Activated naive CD8-positive, alpha-beta T cell treated with anti-CD3 and anti-CD28 coated beads, Interleukin-2, amount 50 U/mL, for 24 hours (primary cell): ENCODE measurements around the gene CTTNBP2NL.
"Not testable (repeated sequence)": the region's sequence is repeated elsewhere in the genome, so short reads cannot be mapped to it uniquely, and the experiment has no call there.

Experiments
- ATAC-seq: fragments of 150-1000 bp; cut with Tn5 transposase; one replicate; pipeline ENCODE4 v1.10.0; 2021
- DNase-seq: peaks from one replicate; pipeline ENCODE4 v3.0.0; 2021
- H3K27ac Mint-ChIP-seq: one replicate; pipeline ENCODE4 v1.8.0; 2021; ENCODE audit warnings: mild to moderate bottlenecking, mixed read lengths
- H3K27me3 Mint-ChIP-seq: one replicate; pipeline ENCODE4 v1.8.0; 2021; ENCODE audit warnings: mixed read lengths
- H3K36me3 Mint-ChIP-seq: one replicate; pipeline ENCODE4 v1.8.0; 2021; ENCODE audit warnings: low read depth, mixed read lengths
- H3K4me1 Mint-ChIP-seq: one replicate; pipeline ENCODE4 v1.8.0; 2021; ENCODE audit warnings: mixed read lengths
- H3K4me3 Mint-ChIP-seq: one replicate; pipeline ENCODE4 v1.8.0; 2021; ENCODE audit warnings: mild to moderate bottlenecking, moderate library complexity, mixed read lengths
- H3K9me3 Mint-ChIP-seq: one replicate; pipeline ENCODE4 v1.8.0; 2021; ENCODE audit warnings: mixed read lengths

The CTTNBP2NL gene

DNA sequence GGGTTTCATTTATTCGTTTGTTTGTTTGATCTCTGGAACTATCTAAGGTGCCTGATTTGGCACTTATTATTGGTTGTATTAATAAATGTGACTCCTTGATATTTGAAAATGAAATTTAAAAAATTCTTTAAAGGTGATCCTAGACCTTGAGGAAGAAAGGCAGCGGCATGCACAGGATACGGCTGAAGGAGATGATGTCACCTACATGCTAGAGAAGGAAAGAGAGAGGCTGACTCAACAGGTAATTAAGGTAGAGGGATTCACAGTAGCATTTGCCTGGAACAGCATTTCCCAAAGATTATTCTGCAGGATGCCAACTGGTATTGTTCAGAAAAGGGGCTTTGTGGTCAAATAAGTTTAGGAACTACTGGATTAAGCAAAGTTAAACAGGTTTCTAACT is 58.3 kb downstream of the CTTNBP2NL start:
- Mint-ChIP-seq H3K36me3 (no peaks in the 10 kb centered on the region), H3K27ac (no peak overlapping the region), H3K27me3 (peaks cover 6% of the 10 kb centered on the region), H3K4me1 (no peaks in the 10 kb centered on the region), H3K4me3 (no peak overlapping the region), H3K9me3 (no peaks in the 10 kb centered on the region)
- ATAC-seq (no peak), DNase-seq (no peak)

DNA sequence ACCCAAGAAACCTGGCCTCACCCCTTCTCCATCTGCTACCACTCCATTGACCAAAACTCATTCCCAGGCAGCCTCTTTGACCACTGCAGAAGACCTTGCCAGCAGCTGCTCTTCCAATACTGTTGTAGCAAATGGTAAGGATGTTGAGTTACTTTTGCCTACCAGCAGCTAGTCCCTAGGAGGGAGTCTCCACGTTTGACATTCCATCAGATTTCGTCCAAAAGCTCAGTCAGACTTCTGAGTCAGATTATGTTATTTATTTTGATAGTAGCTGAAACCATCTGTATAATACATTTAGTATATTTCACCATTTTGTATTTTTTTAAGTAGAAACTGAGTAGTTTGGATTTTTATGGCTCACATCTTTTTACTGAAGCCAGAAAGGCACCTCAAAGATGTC is 61.2 kb downstream of the CTTNBP2NL start:
- H3K27me3 Mint-ChIP-seq, result peaks cover 6% of the 10 kb centered on the region
- H3K36me3 Mint-ChIP-seq, result no peaks in the 10 kb centered on the region
- H3K4me1 Mint-ChIP-seq, result no peaks in the 10 kb centered on the region
- H3K9me3 Mint-ChIP-seq, result no peaks in the 10 kb centered on the region
- DNase-seq, result no peak
- no peak for ATAC-seq
- H3K4me3 Mint-ChIP-seq, result no peak overlapping the region
- no peak overlapping the region for H3K27ac Mint-ChIP-seq

DNA sequence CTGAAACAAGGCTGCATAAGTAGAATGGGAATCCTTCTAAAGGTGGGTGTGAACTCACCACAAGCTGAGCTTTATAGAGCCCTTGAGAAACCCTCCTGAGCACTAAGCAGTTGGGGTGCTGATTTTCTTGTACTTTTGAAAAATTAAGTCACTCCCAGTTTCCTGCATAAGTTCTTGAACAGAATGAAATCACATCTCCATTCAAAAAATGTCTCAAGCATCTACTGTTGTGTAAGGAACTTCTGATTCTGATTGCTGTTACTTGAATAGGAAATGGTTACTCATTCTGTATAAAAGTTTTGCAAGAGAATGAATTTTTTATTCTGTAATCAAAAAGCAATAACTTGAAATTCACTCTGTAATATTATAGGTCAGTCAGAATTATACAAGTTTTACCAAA is 61.9 kb downstream of the CTTNBP2NL start:
- no peaks in the 10 kb centered on the region for H3K36me3 Mint-ChIP-seq
- DNase-seq, result no peak
- no peak for ATAC-seq
- H3K4me1 Mint-ChIP-seq, result no peaks in the 10 kb centered on the region
- no peak overlapping the region for H3K4me3 Mint-ChIP-seq
- H3K27me3 Mint-ChIP-seq, result peaks cover 6% of the 10 kb centered on the region
- no peak overlapping the region for H3K27ac Mint-ChIP-seq
- H3K9me3 Mint-ChIP-seq, result no peaks in the 10 kb centered on the region

DNA sequence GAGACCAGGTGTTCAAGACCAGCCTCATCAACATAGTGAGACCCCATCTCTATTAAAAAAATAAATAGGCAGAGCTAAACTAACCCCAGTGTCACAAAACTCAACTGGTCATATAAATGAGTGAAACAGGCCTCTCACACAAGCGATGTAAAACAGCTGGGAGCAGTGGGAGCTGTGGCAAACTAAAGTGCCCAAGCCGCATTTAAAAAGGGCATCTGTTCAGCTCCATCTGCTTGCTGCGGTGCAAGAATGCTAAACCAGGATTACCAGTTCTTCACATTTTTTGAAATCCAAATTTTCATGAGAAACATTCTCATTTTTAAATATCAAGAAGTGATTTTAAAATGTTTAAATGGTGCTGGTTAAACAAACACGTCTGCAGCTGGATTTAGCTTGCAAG is 62.7 kb downstream of the CTTNBP2NL start:
- ATAC-seq, result no peak
- no peak for DNase-seq
- peaks cover 5% of the 10 kb centered on the region for H3K27me3 Mint-ChIP-seq

DNA sequence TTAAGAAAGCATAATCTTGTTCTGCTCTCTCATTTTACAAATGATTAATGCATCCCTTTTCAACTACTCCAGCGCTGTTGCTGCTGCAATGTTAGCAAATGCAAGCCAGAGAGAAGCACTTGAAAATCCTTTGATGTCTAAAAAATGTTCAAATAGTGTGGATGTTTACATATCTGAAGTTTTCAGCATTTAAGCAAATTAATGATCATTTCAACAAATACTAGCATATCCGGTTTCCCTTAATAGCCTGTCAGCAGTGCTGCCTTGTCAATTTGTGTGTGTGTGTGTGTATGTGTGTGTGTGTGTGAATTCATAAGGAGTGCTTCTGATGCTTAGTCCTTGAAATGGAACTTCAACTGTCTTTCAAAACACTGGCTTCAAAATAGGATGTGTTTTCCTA is 64.6 kb downstream of the CTTNBP2NL start:
- Mint-ChIP-seq H3K4me1 (peaks cover 2% of the 10 kb centered on the region), H3K27me3 (peaks cover 3% of the 10 kb centered on the region), H3K36me3 (no peaks in the 10 kb centered on the region), H3K27ac (no peak overlapping the region), H3K4me3 (no peak overlapping the region), H3K9me3 (no peaks in the 10 kb centered on the region)
- ATAC-seq, result no peak
- no peak for DNase-seq

More for the DNA sequence above, 62.7 kb downstream of the CTTNBP2NL start:
- no peaks in the 10 kb centered on the region for H3K9me3 Mint-ChIP-seq
- H3K36me3 Mint-ChIP-seq, result no peaks in the 10 kb centered on the region
- no peaks in the 10 kb centered on the region for H3K4me1 Mint-ChIP-seq
- no peak overlapping the region for H3K4me3 Mint-ChIP-seq
- H3K27ac Mint-ChIP-seq, result no peak overlapping the region

DNA sequence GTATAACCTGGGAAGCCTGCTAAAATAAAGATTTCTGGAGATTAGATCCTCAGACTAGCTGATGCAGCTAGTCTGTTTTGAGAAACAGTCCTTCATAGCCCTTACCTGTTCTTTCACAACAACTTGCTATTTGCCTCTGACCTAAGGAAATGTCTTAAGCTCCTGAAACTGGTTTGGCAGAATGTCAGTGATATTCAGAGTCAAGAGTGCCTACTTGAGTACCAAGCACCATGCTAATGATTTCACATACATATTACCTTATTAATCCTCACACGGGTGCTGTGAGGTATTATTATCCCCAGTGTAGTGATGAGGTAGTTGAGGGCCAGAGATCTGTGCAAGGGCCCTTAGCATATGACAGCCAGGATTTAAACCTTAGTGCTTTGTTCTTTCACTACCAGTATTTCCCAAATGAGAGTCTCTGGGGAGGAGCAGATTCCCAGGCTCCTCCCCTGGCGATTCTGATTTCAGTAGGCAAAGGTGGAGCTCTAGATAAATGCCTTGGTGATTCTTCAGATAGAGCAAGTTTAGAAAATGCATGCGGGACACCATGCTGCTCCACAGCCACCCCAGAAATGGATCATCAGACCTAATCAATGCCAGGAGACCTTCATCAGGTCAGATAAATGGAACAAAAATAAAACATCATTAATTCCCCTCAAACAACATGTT is 65.3 kb downstream of the CTTNBP2NL start:
- Mint-ChIP-seq H3K27ac (no peak overlapping the region), H3K4me3 (no peak overlapping the region), H3K36me3 (no peaks in the 10 kb centered on the region), H3K4me1 (peaks cover 9% of the 10 kb centered on the region), H3K27me3 (peaks cover 7% of the 10 kb centered on the region), H3K9me3 (no peaks in the 10 kb centered on the region)
- ATAC-seq (no peak), DNase-seq (no peak)

DNA sequence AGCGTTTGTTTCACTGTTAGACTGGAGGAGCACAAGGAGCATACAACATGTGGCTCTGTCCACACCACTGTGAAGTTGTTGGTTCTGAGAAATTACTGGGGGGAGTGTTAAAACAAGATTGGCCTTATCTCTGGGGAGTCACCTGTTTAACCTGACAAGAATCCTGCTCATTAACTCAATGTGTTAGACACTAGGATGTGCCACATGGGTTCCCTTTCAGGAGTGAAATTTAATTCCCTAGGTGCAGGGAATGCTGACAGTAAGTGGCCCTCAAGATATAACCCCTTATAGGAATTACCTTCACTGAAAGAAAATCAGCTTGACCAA is 66.9 kb downstream of the CTTNBP2NL start:
- peaks cover 8% of the 10 kb centered on the region for H3K27me3 Mint-ChIP-seq
- no peak overlapping the region for H3K27ac Mint-ChIP-seq
- no peaks in the 10 kb centered on the region for H3K36me3 Mint-ChIP-seq
- H3K4me1 Mint-ChIP-seq, result peaks cover 17% of the 10 kb centered on the region
- H3K9me3 Mint-ChIP-seq, result no peaks in the 10 kb centered on the region
- DNase-seq (no peak), ATAC-seq (no peak)
- no peak overlapping the region for H3K4me3 Mint-ChIP-seq

DNA sequence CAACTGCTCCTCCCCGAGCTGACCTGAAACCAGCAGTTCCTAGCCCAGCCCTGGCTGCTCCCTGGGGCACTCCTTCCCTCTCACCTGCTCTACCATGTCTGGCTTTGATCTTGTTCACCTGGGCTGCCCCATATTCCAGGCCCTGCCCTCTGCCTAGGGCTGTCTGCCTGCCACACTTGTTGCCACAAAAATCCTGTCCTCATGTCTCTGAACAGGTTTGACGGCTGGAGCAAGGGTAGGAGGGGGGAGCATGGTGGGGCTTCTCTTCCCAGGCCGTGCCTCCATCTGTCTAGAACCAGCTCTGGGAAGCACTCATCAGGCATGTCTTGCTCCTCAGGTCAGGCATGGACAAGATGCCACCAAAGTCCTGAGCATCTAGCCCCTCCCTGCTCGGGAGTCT is 68.5 kb downstream of the CTTNBP2NL start:
- Mint-ChIP-seq H3K4me1 (peaks cover 17% of the 10 kb centered on the region), H3K27me3 (peaks cover 15% of the 10 kb centered on the region), H3K9me3 (no peaks in the 10 kb centered on the region), H3K27ac (no peak overlapping the region), H3K4me3 (no peak overlapping the region), H3K36me3 (no peaks in the 10 kb centered on the region)
- no peak for ATAC-seq
- no peak for DNase-seq

DNA sequence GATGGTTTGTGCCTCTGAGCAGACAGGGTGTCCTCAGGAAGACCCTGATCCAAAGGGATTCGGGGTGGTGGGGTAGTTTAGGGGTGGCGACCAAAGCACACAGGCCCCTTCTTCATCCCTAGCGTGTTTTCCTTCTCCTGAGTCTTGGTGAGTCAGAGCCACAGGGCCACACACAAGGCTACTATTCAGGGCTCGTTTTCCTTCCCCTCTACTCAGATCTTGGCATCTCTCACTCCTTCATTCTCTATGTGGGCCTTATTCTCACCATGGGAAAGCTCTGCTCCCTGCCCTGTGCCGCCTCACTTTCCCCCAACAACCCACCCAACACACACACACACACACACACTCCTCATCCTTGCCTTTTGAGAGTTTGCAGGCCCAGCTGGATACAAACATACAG is 69.1 kb downstream of the CTTNBP2NL start:
- Mint-ChIP-seq H3K27me3 (peaks cover 18% of the 10 kb centered on the region), H3K4me3 (no peak overlapping the region), H3K27ac (no peak overlapping the region), H3K9me3 (no peaks in the 10 kb centered on the region), H3K36me3 (no peaks in the 10 kb centered on the region), H3K4me1 (peaks cover 17% of the 10 kb centered on the region)
- ATAC-seq (no peak), DNase-seq (no peak)

DNA sequence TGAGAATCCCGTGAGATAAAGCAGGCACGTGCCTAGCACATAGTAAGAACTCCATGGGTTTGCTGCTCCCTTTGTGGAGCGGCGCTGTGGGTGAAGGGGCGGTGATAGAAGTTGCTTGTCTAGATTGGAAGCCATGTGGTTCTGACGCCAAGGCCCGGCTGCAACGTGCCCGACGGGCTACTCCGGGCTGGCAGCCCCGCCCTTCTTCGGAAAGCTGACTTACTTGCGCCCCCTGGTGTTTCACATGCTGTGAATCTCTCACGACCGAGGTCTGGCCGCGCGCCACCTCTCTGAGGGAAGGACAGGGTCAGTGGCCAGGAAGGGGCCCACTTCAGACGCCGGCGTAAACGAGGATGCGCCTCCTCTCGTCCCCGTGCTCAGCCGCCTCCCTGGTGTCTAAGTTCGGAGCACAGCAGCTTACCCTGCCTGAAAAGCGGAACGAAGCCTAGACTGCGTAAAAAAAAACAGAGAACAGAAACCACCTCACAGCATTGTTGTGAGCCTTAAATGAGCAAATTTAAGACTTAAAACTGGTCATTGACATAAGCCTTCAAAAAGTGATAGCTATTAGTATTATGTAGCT is 70.2 kb downstream of the CTTNBP2NL start:
- peak; percentile 92 for DNase-seq
- Mint-ChIP-seq H3K9me3 (no peaks in the 10 kb centered on the region), H3K27ac (peak overlapping the region; percentile 40), H3K27me3 (peaks cover 20% of the 10 kb centered on the region), H3K36me3 (no peaks in the 10 kb centered on the region), H3K4me3 (peak overlapping the region; percentile 73), H3K4me1 (peaks cover 17% of the 10 kb centered on the region)
- peak; percentile 86 for ATAC-seq

DNA sequence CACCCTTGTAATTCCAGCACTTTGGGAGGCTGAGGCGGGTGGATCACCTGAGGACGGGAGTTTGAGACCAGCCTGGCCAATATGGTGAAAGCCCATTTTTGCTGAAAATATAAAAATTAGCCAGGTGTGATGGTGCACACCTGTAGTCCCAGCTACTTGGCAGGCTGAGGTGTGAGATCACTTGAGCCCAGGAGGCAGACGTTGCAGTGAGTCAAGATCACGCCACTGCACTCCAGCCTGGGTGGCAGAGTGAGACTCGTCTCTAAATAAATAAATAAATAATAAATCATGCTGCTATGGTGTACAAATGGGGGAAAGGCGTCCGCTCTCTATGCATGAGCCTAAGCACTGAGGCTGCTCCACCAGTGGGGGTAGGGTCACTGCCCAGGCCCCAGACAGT is 74.3 kb downstream of the CTTNBP2NL start:
- not testable (repeated sequence) for H3K36me3 Mint-ChIP-seq, H3K9me3 Mint-ChIP-seq, H3K27ac Mint-ChIP-seq, ATAC-seq, DNase-seq, H3K4me3 Mint-ChIP-seq
- peaks cover 17% of the 10 kb centered on the region for H3K4me1 Mint-ChIP-seq
- H3K27me3 Mint-ChIP-seq, result peaks cover 48% of the 10 kb centered on the region

DNA sequence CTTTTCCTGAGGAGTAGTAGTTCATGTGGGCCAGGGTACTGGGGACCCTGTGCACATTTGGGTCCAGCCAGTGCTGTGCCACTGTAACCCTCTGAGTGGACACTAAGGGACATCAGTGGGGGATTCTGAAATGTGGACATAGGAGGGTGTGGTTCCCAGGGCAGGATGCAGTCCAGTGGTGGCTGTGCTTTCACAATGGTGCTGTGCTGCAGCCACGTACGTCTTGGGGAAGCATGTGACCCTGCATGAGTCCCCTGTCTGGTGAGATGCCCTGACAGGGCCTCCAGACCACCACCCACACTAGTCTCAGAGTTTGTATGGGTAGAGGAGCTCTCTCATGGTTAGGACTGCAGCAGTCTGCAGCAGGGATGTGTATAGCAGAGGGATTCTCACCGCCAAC is 75.0 kb downstream of the CTTNBP2NL start:
- Mint-ChIP-seq H3K4me1 (peaks cover 11% of the 10 kb centered on the region), H3K27me3 (peaks cover 48% of the 10 kb centered on the region), H3K4me3 (no peak overlapping the region)

DNA sequence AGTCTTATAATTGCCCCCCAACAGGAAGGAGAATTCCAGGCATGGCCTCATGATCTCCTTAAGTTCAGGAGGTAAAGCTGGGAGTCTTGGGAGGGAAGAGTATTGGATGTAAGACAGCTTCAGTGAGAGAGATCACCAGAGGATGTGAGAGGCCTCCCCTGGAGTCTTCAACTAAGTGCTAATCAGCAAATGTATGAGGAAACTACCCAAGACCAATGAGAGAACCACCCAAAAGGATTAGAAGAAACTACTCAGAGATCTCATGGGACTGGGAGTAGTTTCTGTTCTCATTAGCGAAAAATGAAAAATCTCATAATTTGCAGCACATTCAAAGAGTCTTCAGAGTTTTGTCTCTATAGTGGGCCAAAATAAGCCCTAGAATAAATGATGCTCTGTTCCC is 76.1 kb downstream of the CTTNBP2NL start:
- no peaks in the 10 kb centered on the region for H3K36me3 Mint-ChIP-seq
- no peak overlapping the region for H3K27ac Mint-ChIP-seq
- H3K4me3 Mint-ChIP-seq, result no peak overlapping the region
- peaks cover 42% of the 10 kb centered on the region for H3K27me3 Mint-ChIP-seq
- ATAC-seq (no peak), DNase-seq (no peak)
- no peaks in the 10 kb centered on the region for H3K4me1 Mint-ChIP-seq
- peaks cover 5% of the 10 kb centered on the region for H3K9me3 Mint-ChIP-seq

More for the DNA sequence above, 75.0 kb downstream of the CTTNBP2NL start:
- DNase-seq (no peak), ATAC-seq (no peak)
- Mint-ChIP-seq H3K36me3 (no peaks in the 10 kb centered on the region), H3K9me3 (no peaks in the 10 kb centered on the region), H3K27ac (no peak overlapping the region)

DNA sequence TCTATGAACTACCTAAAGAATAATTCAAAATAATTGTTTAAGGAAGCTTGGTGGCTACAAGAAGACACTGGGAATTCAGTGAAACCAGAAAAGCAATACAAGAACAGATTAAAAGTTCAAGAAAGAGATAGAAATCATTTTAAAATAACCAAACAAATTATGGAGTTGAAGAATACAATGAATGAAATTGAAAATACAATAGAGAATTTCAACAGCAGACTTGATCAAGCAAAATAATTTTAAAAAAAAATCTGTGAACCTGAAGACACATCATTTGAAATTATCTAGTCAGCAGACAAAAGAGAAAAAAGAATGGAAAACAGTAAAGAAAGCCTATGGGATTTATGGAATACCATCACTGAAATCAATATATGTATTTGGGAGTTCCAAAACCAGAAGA is 81.5 kb downstream of the CTTNBP2NL start:
- ATAC-seq (no peak), DNase-seq (no peak)
- peaks cover 28% of the 10 kb centered on the region for H3K27me3 Mint-ChIP-seq
- H3K4me1 Mint-ChIP-seq, result no peaks in the 10 kb centered on the region
- peaks cover 17% of the 10 kb centered on the region for H3K9me3 Mint-ChIP-seq
- peaks cover 3% of the 10 kb centered on the region for H3K36me3 Mint-ChIP-seq
- H3K27ac Mint-ChIP-seq, result no peak overlapping the region
- H3K4me3 Mint-ChIP-seq, result no peak overlapping the region

DNA sequence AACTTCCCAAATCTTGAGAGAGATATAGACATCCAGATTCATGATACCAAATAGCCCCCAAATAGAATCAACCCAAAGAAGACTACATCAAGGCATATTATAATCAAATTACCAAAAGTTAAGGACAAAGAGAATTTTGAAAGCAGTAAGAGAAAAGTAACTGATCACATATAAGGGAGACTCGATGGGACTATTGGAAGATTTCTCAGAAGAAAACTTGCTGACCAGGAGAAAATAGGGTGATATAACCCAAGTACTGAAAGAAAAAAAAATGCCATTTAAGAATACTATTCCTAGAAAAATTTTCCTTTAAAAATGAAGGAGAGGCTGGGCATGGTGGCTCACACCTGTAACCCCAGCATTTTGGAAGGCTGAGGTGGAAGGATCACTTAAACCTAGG is 82.3 kb downstream of the CTTNBP2NL start:
- ATAC-seq, result no peak

DNA sequence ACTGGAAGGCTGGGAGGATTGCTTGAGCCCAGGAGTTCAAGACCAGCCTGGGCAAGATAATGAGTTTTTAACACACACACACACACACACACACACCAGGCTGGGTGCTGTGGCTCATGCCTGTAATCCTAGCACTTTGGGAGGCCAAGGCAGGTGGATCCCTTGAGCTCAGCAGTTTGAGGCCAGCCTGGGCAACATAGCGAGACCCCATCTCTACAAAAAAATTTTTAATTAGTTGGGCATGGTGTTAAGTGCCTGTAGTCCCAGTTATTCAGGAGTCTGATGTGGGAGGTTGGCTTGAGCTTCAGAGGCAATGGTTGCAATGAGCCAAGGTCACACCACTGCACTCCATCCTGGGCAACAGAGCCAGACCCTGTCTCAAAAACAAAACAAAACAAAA is 90.0 kb downstream of the CTTNBP2NL start:
- not testable (repeated sequence) for ATAC-seq, H3K36me3 Mint-ChIP-seq, DNase-seq, H3K4me1 Mint-ChIP-seq, H3K9me3 Mint-ChIP-seq, H3K27ac Mint-ChIP-seq, H3K4me3 Mint-ChIP-seq
- H3K27me3 Mint-ChIP-seq, result peaks cover 12% of the 10 kb centered on the region

More for the DNA sequence above, 82.3 kb downstream of the CTTNBP2NL start:
- Mint-ChIP-seq H3K4me3 (no peak overlapping the region), H3K9me3 (peaks cover 17% of the 10 kb centered on the region), H3K27me3 (peaks cover 22% of the 10 kb centered on the region), H3K27ac (no peak overlapping the region), H3K4me1 (no peaks in the 10 kb centered on the region), H3K36me3 (peaks cover 3% of the 10 kb centered on the region)
- DNase-seq, result no peak
